ENCODE measurements around the gene IRF4. TPM values are rescaled to one million over a fixed set of nuclear protein-coding genes. Genes with fewer than 3 reads are reported as not detected.

IRF4 gene
- total and polyA plus RNA-seq, 3 experiments from 2014 or later: 3.4 to 703 (median 700) TPM

GRCh38 chr6:351011-351866, 40.3 kb upstream of the IRF4 start:
- DNase-seq: no peak
- H3K27ac Mint-ChIP-seq: peak overlapping the region in 1 of 8 donors; percentile 34
- no peaks in the 10 kb centered on the region for H3K27me3 Mint-ChIP-seq
- Histone ChIP-seq H3K27ac (ENCODE audit: low read depth, low read length) (no peak overlapping the region), H3K36me3 (ENCODE audit: insufficient read depth, low read length) (no peaks in the 10 kb centered on the region), H3K4me1 (ENCODE audit: insufficient read depth, low read length) (no peaks in the 10 kb centered on the region), H3K9me3 (ENCODE audit: low read length) (no peaks in the 10 kb centered on the region), H3K4me3 (ENCODE audit: low read length) (no peak overlapping the region), H3K27me3 (ENCODE audit: insufficient read depth, low read length, poor library complexity, severe bottlenecking) (no peaks in the 10 kb centered on the region)
- H3K4me1 Mint-ChIP-seq: no peaks in the 10 kb centered on the region
- CTCF ChIA-PET: interaction anchor here (1.5 to 2.4 kb wide), 2 partner anchors 13 to 162 kb away, joined by 4 to 7 read pairs; no protein-coding TSS in a partner anchor
- H3K4me3 Mint-ChIP-seq: no peak overlapping the region
- H3K9me3 Mint-ChIP-seq: peaks cover 0 to 6% (median 0%) of the 10 kb centered on the region in 5 donors
- peaks cover 14 to 60% (median 32%) of the 10 kb centered on the region in 3 donors for H3K36me3 Mint-ChIP-seq
- POLR2A ChIA-PET: no interaction called here

DNA sequence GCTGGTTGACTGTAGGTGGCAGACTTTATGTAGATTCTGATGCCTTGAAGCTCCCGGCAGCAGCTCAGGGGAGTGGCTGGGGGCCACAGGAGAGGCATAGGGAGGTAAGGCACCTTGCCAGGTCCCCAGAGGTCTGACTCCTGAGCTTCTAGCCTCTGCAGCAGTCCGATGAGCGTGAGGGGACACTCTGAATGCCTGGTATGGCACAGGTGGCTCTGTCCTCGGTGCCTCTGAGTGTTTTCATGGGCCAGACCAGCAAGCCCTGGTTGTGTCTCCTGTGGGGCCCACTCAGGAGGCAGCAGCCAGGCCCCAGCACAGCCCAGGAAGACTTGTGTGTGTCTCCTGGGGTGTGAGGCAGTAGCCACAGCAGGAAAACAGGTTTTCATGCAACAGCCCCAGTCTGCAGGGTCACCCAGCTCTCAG, 39.7 kb upstream of the IRF4 start:
- no peaks in the 10 kb centered on the region for H3K36me3 ChIP-seq (ENCODE audit: insufficient read depth, low read length)
- H3K4me3 ChIP-seq (ENCODE audit: low read length): no peak overlapping the region
- DNase-seq: no peak
- H3K27me3 Mint-ChIP-seq: no peaks in the 10 kb centered on the region
- H3K27ac Mint-ChIP-seq: peak overlapping the region in 1 of 8 donors; percentile 34
- ChIA-PET POLR2A (no interaction called here), CTCF (interaction anchor here (1.5 kb wide), 1 partner anchor 13 kb away, joined by 4 read pairs; no protein-coding TSS in a partner anchor)
- H3K4me3 Mint-ChIP-seq: no peak overlapping the region
- peaks cover 14 to 54% (median 27%) of the 10 kb centered on the region in 3 donors for H3K36me3 Mint-ChIP-seq
- peaks cover 0 to 6% (median 0%) of the 10 kb centered on the region in 5 donors for H3K9me3 Mint-ChIP-seq
- no peak overlapping the region for H3K27ac ChIP-seq (ENCODE audit: low read depth, low read length)
- peaks cover 0 to 3% (median 0%) of the 10 kb centered on the region in 3 donors for H3K4me1 Mint-ChIP-seq
- H3K27me3 ChIP-seq (ENCODE audit: insufficient read depth, low read length, poor library complexity, severe bottlenecking): no peaks in the 10 kb centered on the region
- no peaks in the 10 kb centered on the region for H3K4me1 ChIP-seq (ENCODE audit: insufficient read depth, low read length)
- no peaks in the 10 kb centered on the region for H3K9me3 ChIP-seq (ENCODE audit: low read length)

- Histone ChIP-seq H3K9me3 (ENCODE audit: low read length) (no peaks in the 10 kb centered on the region), H3K4me3 (ENCODE audit: low read length) (no peak overlapping the region), H3K4me1 (ENCODE audit: insufficient read depth, low read length) (no peaks in the 10 kb centered on the region), H3K36me3 (ENCODE audit: insufficient read depth, low read length) (no peaks in the 10 kb centered on the region), H3K27ac (ENCODE audit: low read depth, low read length) (no peak overlapping the region), H3K27me3 (ENCODE audit: insufficient read depth, low read length, poor library complexity, severe bottlenecking) (no peaks in the 10 kb centered on the region)
- Mint-ChIP-seq H3K4me3 (no peak overlapping the region), H3K27ac (no peak overlapping the region), H3K4me1 (peaks cover 0 to 6% (median 0%) of the 10 kb centered on the region in 3 donors), H3K27me3 (no peaks in the 10 kb centered on the region), H3K36me3 (peaks cover 10 to 48% (median 23%) of the 10 kb centered on the region in 3 donors), H3K9me3 (peaks cover 0 to 6% (median 0%) of the 10 kb centered on the region in 5 donors)
- DNase-seq: no peak
- CTCF ChIA-PET: no interaction called here
- POLR2A ChIA-PET: no interaction called here
Observed at GRCh38 chr6:352474-352873, 39.1 kb upstream of the IRF4 start.

GRCh38 chr6:352896-353470, 38.6 kb upstream of the IRF4 start:
- ChIA-PET CTCF (no interaction called here), POLR2A (no interaction called here)
- peak overlapping the region in 1 of 8 donors; percentile 4 for H3K27ac Mint-ChIP-seq
- no peak overlapping the region for H3K4me3 ChIP-seq (ENCODE audit: low read length)
- no peaks in the 10 kb centered on the region for H3K36me3 ChIP-seq (ENCODE audit: insufficient read depth, low read length)
- no peak for DNase-seq
- H3K27me3 ChIP-seq (ENCODE audit: insufficient read depth, low read length, poor library complexity, severe bottlenecking): no peaks in the 10 kb centered on the region
- H3K4me1 Mint-ChIP-seq: peaks cover 0 to 9% (median 1%) of the 10 kb centered on the region in 3 donors
- H3K4me1 ChIP-seq (ENCODE audit: insufficient read depth, low read length): no peaks in the 10 kb centered on the region
- H3K4me3 Mint-ChIP-seq: no peak overlapping the region
- H3K27me3 Mint-ChIP-seq: no peaks in the 10 kb centered on the region
- peaks cover 5 to 43% (median 20%) of the 10 kb centered on the region in 3 donors for H3K36me3 Mint-ChIP-seq
- no peaks in the 10 kb centered on the region for H3K9me3 ChIP-seq (ENCODE audit: low read length)
- H3K27ac ChIP-seq (ENCODE audit: low read depth, low read length): no peak overlapping the region
- H3K9me3 Mint-ChIP-seq: peaks cover 0 to 6% (median 0%) of the 10 kb centered on the region in 5 donors

GRCh38 chr6:353642-354614, 37.6 kb upstream of the IRF4 start:
- no peak for DNase-seq
- peaks cover 0 to 16% (median 10%) of the 10 kb centered on the region in 3 donors for H3K4me1 Mint-ChIP-seq
- peaks cover 0 to 11% (median 0%) of the 10 kb centered on the region in 5 donors for H3K9me3 Mint-ChIP-seq
- ChIA-PET POLR2A (no interaction called here), CTCF (no interaction called here)
- no peaks in the 10 kb centered on the region for H3K9me3 ChIP-seq (ENCODE audit: low read length)
- no peaks in the 10 kb centered on the region for H3K4me1 ChIP-seq (ENCODE audit: insufficient read depth, low read length)
- no peaks in the 10 kb centered on the region for H3K36me3 ChIP-seq (ENCODE audit: insufficient read depth, low read length)
- H3K4me3 Mint-ChIP-seq: no peak overlapping the region
- no peak overlapping the region for H3K27ac ChIP-seq (ENCODE audit: low read depth, low read length)
- H3K4me3 ChIP-seq (ENCODE audit: low read length): no peak overlapping the region
- H3K36me3 Mint-ChIP-seq: peaks cover 0 to 35% (median 12%) of the 10 kb centered on the region in 3 donors
- no peaks in the 10 kb centered on the region for H3K27me3 ChIP-seq (ENCODE audit: insufficient read depth, low read length, poor library complexity, severe bottlenecking)
- peak overlapping the region in 2 of 8 donors; percentile 3 to 4 for H3K27ac Mint-ChIP-seq
- H3K27me3 Mint-ChIP-seq: no peaks in the 10 kb centered on the region

GRCh38 chr6:354631-355280, 36.8 kb upstream of the IRF4 start:
- H3K36me3 Mint-ChIP-seq: peaks cover 0 to 26% (median 8%) of the 10 kb centered on the region in 3 donors
- H3K4me1 Mint-ChIP-seq: peaks cover 0 to 16% (median 10%) of the 10 kb centered on the region in 3 donors
- peak overlapping the region in 1 of 8 donors; percentile 3 for H3K27ac Mint-ChIP-seq
- Histone ChIP-seq H3K4me3 (ENCODE audit: low read length) (no peak overlapping the region), H3K4me1 (ENCODE audit: insufficient read depth, low read length) (no peaks in the 10 kb centered on the region), H3K27me3 (ENCODE audit: insufficient read depth, low read length, poor library complexity, severe bottlenecking) (no peaks in the 10 kb centered on the region), H3K9me3 (ENCODE audit: low read length) (no peaks in the 10 kb centered on the region), H3K27ac (ENCODE audit: low read depth, low read length) (no peak overlapping the region), H3K36me3 (ENCODE audit: insufficient read depth, low read length) (no peaks in the 10 kb centered on the region)
- POLR2A ChIA-PET: no interaction called here
- peaks cover 0 to 9% (median 0%) of the 10 kb centered on the region in 5 donors for H3K9me3 Mint-ChIP-seq
- CTCF ChIA-PET: no interaction called here
- no peak for DNase-seq
- H3K27me3 Mint-ChIP-seq: no peaks in the 10 kb centered on the region
- no peak overlapping the region for H3K4me3 Mint-ChIP-seq

- DNase-seq: no peak
- no peaks in the 10 kb centered on the region for H3K4me1 ChIP-seq (ENCODE audit: insufficient read depth, low read length)
- Mint-ChIP-seq H3K9me3 (peaks cover 0 to 9% (median 0%) of the 10 kb centered on the region in 5 donors), H3K36me3 (peaks cover 0 to 18% (median 5%) of the 10 kb centered on the region in 3 donors), H3K4me3 (no peak overlapping the region), H3K27me3 (no peaks in the 10 kb centered on the region), H3K27ac (no peak overlapping the region), H3K4me1 (peaks cover 0 to 16% (median 10%) of the 10 kb centered on the region in 3 donors)
- no peaks in the 10 kb centered on the region for H3K36me3 ChIP-seq (ENCODE audit: insufficient read depth, low read length)
- no peaks in the 10 kb centered on the region for H3K9me3 ChIP-seq (ENCODE audit: low read length)
- no peak overlapping the region for H3K4me3 ChIP-seq (ENCODE audit: low read length)
- ChIA-PET CTCF (interaction anchor here (1.8 kb wide), 1 partner anchor 11 kb away, joined by 5 read pairs; no protein-coding TSS in a partner anchor), POLR2A (no interaction called here)
- no peak overlapping the region for H3K27ac ChIP-seq (ENCODE audit: low read depth, low read length)
- H3K27me3 ChIP-seq (ENCODE audit: insufficient read depth, low read length, poor library complexity, severe bottlenecking): no peaks in the 10 kb centered on the region
Observed at GRCh38 chr6:355373-356208, 36.0 kb upstream of the IRF4 start.

Measured in CD8-positive, alpha-beta memory T cell (primary cell).